ENCODE results near the gene BRD4.

BRD4 gene

GRCh38 chr19:15225760-15226159 is 106.6 kb downstream of the BRD4 start:
- DNase-seq (ENCODE audit: low spot score) = no peak

- DNase-seq (ENCODE audit: low spot score) = no peak
These were observed 108.5 kb downstream of the BRD4 start for GRCh38 chr19:15223649-15224361.

- peak; percentile 95 for DNase-seq (ENCODE audit: low spot score)
These were observed 109.3 kb downstream of the BRD4 start for GRCh38 chr19:15222738-15223648.

DNA sequence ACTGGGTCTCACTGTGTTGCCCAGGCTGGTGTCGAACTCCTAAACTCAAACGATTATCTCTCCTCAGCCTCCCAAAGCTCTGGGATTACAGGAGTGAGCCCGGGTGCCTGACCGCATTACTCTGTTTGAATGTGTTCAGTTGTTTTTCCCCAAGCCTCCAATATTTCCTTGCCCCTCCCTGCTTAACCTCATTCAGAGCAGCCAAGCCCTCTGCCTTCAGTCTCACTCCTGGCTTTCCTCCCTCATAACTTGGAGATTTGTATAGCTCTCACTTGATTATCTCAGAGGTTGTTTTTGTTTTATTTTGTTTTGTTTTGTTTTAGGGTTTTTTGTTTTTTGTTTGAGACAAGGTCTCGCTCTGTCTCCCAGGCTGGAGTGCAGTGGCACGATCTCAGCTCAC is 111.5 kb downstream of the BRD4 start:
- DNase-seq (ENCODE audit: low spot score) = no peak

- peak; percentile 48 for DNase-seq (ENCODE audit: low spot score)
These were observed 113.8 kb downstream of the BRD4 start for GRCh38 chr19:15218501-15218900.

GRCh38 chr19:15216363-15216762 is 116.0 kb downstream of the BRD4 start:
- no peak for DNase-seq (ENCODE audit: low spot score)

- no peak for DNase-seq (ENCODE audit: low spot score)
These were observed 118.5 kb downstream of the BRD4 start for GRCh38 chr19:15213715-15214381.

DNA sequence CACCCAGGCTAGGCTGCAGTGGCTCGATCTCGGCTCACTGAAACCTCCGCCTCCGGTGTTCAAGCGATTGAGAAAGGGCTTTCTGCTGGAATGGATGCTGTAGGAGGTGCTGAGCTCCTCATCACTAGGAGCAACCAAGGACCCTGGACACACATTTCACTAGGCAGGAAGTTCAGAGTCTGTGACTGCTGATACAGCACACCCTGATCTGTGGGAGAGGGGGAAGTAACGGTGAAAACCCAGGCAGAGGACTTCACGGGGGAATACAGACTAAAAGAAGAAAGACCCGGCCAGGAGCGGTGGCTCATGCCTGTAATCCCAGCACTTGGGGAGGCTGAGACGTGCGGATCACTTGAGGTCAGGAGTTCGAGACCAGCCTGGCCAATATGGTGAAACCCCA is 119.6 kb downstream of the BRD4 start:
- DNase-seq (ENCODE audit: low spot score) = no peak

DNA sequence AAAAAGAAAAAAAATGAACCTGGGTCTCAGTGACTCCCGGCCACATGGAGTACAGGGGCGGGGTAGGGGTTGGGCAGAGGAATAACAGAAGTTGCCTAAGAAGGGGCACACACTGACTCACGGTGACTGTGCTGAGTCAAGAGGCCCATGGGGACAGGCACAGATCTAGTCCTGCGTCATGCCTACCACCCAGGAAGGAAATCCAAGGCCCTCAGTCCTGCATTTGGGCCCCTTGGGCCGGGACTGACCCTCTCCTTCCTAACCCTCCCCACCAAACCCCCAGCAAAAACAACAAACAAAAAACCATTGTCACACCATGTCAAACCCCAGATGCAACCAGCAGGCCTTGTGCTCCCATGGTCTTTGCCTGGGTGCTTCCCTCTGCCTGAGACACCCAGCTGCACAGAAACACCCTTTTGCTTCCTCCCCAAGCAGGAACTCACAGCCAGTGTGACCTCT is 122.0 kb downstream of the BRD4 start:
- no peak for DNase-seq (ENCODE audit: low spot score)

DNA sequence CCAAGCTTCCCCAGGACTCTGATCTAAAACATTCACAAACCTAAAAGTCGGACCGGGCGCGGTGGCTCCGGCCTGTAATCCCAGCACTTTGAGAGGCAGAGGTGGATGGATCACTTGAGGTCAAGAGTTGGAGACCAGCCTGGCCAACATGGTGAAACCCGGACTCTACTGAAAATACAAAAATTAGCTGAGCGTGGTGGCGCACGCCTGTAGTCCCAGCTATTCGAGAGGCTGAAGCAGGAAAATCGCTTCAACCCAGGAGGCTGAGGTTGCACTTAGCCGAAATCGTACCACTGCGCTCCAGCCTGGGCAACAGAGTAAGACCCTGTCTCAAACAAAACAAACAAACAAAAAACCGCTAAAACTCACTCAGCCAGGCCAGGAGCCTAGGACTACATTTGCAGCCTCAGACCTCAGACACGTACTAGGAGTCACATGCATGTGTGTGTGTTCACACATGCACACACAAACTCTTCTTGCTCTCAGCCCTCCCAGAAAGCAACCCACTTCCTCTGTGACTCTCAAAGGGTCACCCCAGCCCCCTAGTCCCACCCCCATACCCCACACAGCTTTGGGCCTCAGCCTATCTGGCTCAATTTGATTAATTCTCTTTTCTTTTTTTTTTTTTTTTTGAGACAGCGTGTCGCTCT is 130.8 kb downstream of the BRD4 start:
- DNase-seq (ENCODE audit: low spot score) = no peak

DNA sequence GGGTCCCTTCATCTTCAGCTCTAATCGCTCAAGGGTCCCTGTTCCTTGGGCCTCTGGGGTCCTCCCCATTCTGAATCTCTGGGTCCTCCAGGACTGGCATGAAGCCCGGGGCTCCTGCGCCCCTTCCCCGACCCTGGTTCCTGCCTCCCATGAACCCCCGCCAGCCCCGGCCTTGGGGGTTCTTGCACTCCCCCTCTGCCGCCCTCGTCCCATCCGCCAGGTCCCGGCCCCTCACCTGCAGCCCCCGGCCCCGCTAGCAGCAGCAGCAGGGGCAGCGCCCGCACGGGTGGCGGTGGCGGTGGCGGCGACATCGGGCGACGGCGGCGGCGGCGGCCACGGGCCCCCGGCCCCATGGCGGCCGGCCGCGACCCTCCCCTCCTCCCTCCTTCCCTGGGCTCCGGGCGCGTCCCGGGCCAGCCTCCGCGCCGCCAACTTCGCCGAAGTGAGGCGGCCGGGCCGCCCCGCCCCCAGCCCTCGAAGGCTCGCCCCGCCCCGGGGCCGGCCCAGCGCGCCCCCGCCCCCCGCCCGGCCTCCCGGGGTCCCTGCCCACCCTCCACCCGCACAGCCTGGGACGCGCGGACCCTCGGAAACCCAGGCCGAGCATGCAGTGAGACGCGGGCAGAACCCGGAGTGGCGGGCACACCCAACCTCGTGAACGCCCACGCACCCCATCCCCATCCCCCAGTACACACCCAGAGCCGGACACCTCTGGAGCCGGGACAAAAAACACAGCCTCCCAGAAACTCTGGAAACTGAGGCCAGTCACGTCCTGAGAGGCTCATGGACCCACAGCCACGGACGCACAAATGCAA is 131.6 kb downstream of the BRD4 start, which contains the start of gene NOTCH3:
Gene NOTCH3, minus strand, starts transcription at position 443 of the 812 bp plus-strand sequence. Its CDS starts 90 bp downstream, at position 353.
- no peak for DNase-seq (ENCODE audit: low spot score)

DNA sequence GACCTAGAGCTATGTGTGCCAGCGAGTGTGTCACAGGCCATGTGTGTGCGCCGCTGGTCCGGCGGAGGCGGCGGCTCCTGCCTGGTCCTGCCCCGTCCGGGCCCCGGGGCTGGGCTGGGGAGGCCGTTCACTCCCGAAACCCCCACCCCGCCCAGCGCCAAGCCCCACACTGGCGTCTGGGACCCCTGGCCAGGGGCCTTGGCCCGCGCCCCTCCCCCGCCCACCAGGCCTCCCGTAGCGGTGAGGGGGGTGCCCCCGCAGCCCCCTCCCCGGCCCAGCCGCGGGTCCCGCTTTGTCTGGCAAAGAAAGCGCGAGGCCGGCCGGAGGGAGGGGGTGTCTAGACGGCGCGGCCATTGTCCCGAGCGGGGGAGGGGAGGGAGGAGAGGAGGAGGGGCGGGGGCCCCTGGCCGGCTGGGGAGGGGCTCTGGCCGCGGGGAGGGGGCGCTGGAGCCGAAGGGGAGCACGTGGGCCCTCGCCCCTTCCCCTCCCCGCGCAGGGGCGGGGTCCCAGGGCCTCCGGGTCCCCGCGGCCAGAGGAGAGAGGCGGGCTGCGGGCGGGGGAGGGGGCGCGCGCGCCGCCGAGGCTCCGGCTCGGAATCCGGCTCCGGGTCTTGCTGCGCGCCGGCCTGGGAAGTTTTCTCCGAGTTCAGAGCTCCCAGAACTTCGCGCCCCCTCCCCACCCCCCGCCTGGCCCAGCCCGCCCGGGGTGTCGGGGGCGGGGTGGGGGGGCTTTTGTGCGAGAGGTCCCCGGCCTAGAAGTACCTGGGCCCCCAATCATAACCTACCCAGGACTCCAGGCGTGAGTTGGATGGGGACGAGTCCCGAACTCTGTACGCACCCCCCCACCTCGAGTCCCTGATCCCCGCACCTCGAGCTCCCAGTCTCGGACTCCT is 132.4 kb downstream of the BRD4 start:
- peak; percentile 50 for DNase-seq (ENCODE audit: low spot score)

DNA sequence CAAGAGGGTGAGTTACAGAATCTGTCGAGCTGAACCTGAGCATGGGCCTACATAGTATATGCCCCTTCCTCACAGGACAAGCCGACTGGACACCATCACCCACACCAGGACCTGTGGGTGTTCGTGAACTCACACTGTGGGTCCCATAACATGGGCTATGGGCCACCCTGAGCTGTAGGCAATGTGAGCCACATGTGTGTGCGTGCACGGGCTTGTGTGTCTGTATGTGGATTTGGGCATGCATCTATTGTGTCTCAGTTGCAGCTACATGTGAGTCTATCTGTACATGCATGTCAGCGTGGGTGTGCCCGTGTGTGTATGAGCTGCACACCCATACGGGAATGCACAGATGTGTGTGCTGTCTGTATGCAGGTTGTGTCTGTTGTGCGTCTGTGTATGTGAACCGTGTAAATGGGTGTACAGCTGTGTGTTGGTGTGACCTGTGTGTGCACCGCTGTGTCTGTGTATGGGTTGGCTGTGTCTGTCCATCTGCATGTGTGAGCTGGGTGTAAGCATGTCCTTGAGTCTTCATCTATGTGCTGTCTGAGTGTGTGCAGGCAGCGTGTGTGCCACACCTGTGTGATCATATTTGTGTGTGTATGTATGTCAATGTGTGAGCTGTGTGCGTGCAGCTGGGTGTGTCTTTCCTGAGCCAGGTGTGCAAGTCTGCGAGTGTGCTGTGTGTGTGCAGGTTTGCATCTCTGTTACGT is 133.2 kb downstream of the BRD4 start:
- DNase-seq (ENCODE audit: low spot score) = no peak

DNA sequence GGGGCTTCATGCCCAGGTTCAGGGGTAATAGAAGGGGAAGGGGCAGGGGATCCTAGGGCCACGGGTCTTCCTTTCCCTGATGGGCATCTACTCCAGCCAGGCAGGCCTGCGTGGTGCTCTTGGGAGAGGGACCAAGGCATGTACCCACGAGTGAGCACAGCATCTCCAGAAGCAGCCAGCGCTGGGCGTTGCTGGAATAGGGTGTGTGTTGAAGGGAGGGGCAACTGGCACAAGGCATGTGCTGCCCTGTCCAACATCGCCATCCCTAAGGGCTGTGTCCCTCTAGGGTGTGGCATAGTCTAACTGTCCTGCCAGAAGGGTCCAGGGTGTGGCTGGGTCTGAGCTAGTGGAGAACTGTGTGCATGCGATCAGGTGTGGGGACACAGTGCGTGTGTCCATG is 134.4 kb downstream of the BRD4 start:
- no peak for DNase-seq (ENCODE audit: low spot score)

DNA sequence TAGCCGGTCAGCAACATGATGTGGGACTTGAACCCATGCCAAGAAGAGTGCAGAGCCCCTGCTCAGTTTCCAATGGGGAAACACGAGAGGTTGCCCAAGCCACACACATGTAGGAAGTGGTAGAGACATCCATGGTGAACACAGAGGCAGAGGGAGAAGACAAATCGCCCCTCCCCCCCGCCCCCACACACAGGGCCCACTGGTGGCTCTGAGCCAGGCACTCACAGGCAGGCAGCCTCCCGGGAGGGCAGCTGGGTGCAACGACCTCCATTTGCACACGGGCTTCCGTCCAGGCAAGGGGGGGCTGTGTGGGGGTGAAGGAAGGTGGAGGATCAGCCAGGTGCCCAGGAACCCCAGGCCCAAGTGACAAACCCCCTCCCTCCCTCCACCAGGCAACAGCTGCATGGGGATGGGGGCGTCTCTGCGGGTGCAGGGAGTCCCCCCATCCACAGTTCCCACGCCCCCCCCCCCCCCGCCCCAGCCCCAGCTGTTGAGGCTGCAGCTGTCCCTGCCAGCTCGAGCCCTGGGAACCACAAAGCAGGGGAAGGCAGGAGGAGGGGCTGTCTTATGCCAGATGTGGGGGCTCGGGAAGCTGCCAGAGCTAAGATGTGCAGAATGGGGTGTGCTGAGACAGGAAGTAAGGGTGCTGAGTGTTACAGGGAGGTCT is 134.9 kb downstream of the BRD4 start:
- no peak for DNase-seq (ENCODE audit: low spot score)

- no peak for DNase-seq (ENCODE audit: low spot score)
These were observed 135.9 kb downstream of the BRD4 start for GRCh38 chr19:15196360-15197005.

- peak; percentile 34 for DNase-seq (ENCODE audit: low spot score)
These were observed 136.7 kb downstream of the BRD4 start for GRCh38 chr19:15195371-15196334.
